Stimulated activated CD8-positive, alpha-beta memory T cell treated with anti-CD3 and anti-CD28 coated beads, Interleukin-7, amount 100 ng/mL, for 24 hours (primary cell): ENCODE data around the gene ENPP7.

Source experiments
- DNase-seq: peaks from one replicate; pipeline ENCODE4 v3.0.0-alpha.2; 2020; ENCODE audit warnings: low read depth

The ENPP7 gene, protein sequence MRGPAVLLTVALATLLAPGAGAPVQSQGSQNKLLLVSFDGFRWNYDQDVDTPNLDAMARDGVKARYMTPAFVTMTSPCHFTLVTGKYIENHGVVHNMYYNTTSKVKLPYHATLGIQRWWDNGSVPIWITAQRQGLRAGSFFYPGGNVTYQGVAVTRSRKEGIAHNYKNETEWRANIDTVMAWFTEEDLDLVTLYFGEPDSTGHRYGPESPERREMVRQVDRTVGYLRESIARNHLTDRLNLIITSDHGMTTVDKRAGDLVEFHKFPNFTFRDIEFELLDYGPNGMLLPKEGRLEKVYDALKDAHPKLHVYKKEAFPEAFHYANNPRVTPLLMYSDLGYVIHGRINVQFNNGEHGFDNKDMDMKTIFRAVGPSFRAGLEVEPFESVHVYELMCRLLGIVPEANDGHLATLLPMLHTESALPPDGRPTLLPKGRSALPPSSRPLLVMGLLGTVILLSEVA

DNA sequence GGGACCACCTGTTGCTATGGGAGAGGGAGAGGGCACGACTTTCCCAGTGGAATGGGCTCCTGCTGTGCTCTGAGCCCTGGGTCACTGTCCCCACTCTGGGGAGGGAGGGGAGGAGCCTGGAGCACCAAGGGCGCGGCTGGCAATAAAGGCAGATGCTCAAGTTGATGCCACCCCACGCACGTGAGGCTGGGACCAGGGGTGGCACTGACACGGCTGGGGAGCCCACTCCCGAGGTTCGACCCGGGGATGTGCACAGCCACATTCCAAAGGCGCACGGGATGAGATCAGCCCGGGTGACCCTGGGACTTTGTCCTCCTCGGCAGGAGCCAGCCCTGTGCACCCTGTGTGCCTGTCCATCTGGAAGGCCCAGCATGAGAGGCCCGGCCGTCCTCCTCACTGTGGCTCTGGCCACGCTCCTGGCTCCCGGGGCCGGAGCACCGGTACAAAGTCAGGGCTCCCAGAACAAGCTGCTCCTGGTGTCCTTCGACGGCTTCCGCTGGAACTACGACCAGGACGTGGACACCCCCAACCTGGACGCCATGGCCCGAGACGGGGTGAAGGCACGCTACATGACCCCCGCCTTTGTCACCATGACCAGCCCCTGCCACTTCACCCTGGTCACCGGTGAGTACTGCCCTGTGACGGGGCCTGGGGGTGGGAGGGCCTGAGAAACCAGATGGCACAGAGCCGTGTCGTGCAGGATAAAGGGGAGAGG lies at the start of gene ENPP7:
Gene ENPP7, plus strand, starts transcription at position 175 of the 715 bp plus-strand sequence. Its CDS starts 197 bp downstream, at position 372.
- no peak for DNase-seq

DNA sequence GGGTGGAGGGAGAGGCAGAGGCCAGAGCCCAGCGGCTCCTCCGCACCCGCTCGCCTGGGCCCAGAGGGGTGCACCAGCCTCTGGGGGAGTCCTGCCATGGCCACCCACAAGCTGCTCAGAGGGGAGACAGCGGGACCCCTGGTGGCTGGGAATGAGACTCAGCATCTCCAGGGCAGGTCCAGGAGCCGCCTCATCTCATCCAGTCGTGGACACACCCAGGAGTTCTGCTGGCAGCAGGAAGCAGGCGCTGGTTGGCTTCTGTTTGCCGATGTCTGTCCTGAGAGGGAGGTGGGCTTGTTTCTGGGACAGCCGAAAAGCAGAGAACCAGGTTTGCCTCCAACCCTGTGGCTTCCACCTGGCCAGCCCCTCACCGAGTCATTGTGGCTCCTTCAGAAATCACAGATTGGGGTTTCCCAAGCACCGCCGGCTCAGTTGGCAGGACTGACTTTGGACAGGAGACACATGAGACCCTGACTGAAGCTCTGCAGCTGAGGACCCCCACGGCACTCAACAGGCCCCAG lies 49.6 kb upstream of the ENPP7 start:
- DNase-seq = no peak

GRCh38 chr17:79681628-79682261 lies 49.0 kb upstream of the ENPP7 start:
- DNase-seq = no peak

DNA sequence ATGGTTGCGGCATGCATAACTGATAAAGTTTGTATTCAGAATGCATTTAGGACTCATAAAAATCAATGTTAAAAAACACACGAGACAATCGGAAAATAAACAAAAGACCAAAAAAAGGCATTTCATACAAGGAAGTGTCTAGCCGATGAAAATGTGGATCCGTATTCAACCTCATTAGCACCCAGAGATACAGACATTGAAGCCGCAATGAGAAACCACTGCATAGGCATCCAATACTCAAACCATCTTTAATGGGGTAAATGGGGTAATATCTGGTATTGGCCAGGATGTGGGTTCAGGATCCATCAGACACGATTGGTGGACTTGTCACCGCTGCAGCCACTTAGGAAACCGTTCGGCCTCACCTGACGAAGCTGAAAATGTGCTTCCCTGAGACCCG lies 47.4 kb upstream of the ENPP7 start:
- no peak for DNase-seq

GRCh38 chr17:79684132-79684985 lies 46.4 kb upstream of the ENPP7 start:
- DNase-seq = no peak

DNA sequence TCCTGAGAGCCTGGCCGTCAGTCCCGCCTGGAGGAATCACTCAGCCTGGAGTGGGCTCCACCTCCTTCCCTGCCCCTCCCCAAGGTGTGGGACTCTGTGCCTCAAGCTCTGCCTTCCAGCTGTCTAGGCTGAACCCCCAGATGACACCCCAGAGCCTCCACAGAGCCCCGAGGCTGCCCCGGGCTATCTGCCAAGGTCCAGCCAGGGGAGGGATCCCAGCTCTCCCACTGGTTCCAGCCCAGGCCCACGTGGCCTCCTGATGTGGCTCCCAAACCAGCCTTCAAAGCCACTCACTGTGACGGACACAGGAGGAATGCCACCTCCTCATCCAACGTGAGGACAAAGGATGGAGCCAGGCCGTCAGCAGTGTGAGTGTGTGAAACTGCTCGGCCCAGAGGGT lies 45.6 kb upstream of the ENPP7 start:
- DNase-seq = no peak

- no peak for DNase-seq
These were observed 44.3 kb upstream of the ENPP7 start for GRCh38 chr17:79686476-79686875.

- DNase-seq = no peak
These were observed 40.3 kb upstream of the ENPP7 start for GRCh38 chr17:79690466-79690865.

DNA sequence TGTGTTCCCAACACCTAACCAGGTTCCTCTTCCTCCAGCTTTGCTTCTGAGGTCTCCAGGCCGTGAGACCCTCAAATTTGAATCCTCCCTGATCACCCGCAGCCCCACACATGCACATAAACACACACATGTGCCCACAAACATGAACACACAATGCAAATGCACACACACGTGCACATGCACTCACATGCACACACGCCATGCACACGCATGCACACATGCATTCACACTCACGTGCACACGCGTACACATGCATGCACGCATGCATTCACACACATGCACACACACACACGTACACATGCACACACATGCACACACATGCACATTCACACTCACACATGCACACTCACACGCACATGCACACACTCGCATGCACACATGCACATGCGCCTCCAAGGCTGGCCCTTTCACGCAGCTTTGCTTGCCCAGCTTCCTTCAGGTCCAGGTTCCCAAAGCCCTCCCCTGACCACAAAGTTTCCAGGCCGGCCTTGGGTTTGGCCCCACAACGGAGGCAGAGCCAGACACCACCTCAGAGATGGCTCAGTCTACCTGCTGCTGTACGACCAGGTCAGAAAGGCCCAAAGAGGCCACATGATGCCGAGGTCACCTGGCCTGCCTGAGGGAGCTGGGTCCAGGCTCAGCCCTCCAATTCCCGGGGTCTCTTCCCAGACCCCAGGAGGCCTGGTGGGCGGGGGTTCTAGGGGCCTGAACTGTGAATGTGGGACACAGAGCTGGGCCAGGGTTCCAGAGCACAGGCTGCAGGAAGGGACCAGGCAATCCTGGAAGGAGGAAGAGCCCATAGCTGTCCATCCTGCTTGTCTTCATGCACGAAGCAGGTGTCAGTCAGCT lies 39.5 kb upstream of the ENPP7 start:
- no peak for DNase-seq

GRCh38 chr17:79691931-79692330 lies 38.8 kb upstream of the ENPP7 start:
- DNase-seq = no peak

GRCh38 chr17:79693419-79693818 lies 37.3 kb upstream of the ENPP7 start:
- no peak for DNase-seq

GRCh38 chr17:79695293-79695790 lies 35.4 kb upstream of the ENPP7 start:
- DNase-seq = no peak

- no peak for DNase-seq
These were observed 34.7 kb upstream of the ENPP7 start for GRCh38 chr17:79695797-79696609.

DNA sequence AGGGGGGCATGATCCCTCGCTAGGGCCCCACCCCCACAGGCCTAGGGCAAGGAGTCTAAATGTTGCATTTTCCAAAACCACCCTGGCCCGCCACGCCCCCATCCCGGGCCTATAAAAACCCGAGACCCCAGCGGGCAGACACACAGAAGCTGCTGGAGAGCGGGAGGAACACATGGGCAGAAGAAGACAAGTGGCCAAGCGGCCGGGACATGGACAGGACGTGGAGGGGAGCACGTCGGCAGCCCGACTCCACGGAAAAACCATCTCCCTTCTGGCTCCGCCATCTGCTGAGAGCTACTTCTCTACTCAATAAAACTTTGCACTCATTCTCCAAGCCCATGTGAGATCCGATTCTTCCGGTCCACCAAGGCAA lies 34.1 kb upstream of the ENPP7 start:
- DNase-seq = no peak

DNA sequence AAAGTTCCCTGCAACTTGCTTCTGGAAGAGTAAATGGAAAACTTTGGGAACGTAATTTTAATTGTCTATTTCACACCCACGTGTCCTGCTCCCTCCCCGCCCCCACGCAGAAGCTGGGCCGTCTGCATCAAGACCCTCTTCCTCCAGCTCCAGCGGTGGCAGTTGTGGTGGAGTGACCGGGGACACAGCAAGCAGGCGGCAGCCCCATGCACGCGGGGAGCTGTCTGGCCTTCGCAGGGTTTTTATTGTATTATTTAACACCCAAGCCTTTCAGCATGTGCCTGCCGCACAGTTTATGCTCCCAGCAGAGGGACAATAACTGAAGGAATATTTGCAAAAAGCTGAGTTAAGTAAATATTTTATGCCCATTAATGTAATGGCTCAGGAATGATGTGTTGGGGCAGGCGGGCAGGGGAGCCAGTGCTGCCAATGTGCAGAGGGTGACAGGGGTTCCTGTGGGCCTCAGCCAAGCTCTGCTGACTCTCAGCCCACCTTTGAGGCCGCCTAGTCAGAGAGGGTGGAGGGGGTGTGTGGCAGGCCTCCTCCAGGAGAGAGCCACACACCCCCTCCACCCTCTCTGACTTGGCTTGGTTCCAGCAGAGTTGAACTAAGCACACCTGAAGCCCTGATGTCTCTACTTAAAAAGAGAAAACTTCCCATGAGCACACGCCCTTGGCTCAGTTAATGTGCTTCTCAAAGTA lies 32.4 kb upstream of the ENPP7 start:
- DNase-seq = no peak

DNA sequence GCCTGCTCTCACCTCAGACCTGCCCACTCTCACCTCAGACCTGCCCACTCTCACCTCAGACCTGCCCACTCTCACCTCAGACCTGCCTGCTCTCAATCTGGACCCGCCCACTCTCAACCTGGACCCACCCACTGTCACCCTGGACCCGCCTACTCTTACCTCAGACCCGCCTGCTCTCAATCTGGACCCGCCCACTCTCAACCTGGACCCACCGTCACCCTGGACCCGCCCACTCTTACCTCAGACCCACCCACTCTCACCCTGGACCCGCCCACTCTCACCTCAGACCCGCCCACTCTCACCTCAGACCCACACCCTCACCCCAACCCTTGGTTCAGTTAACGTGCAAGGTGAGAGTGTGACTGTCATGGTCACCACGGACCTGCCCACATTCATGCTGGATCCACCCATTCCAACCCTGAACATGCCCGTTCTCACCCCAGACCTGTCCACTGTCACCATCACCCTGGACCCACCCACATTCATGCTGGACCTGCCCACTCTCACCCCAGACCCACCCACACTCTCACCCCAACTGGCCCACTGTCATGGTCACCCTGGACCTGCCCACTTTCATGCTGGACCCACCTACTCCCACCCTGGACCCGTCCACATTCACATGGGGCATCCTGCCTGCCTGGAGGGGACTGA lies 31.2 kb upstream of the ENPP7 start:
- DNase-seq = no peak

- DNase-seq = no peak
These were observed 30.2 kb upstream of the ENPP7 start for GRCh38 chr17:79700592-79700991.

- no peak for DNase-seq
These were observed 28.7 kb upstream of the ENPP7 start for GRCh38 chr17:79702034-79702433.
